GM19240 (cell line): ENCODE results near the gene FGF4.
"Not testable (repeated sequence)": the region's sequence is repeated elsewhere in the genome, so short reads cannot be mapped to it uniquely, and the experiment has no call there.

Source experiments
- DNase-seq: peaks from one replicate; pipeline ENCODE4 v3.0.0; 2011; ENCODE audit warnings: low spot score; ENCODE audit not compliant: insufficient read length

Gene FGF4

DNA sequence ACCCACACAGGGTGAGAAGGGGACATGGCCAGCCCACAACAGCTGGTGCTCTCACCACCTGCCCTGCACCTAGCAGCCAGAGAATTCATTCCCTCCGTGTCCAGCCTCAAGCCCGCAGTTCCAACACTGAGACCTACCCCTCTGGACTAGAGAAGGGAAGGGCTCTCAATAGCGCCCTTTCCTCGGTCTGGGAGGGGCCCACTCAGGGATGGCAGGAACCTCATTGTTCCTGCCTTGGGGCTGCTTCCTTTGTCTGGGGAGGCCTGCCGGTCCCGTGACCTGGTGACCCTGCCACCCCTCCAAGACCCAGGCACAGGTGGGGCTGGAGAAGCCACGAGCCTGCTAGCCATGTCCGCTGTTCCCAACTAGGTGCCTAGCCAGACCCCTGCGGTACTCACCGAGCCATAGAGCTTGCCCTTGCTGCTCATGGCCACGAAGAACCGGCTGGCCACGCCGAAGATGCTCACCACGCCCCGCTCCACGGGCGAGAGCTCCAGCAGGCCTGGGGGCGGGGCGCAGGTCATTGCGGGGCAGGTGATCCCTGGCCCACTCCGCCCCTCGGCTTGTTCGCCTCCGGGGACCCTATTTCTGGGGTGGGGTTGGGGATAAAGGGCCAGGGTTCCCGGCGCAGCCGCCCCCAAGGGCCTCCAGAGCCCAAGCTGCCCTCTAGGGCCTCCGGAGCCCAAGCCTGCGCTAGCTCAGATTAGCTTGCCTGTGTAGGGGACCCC lies 1.4 kb downstream of the FGF4 start:
- DNase-seq: no peak

GRCh38 chr11:69771466-69771865 lies 3.7 kb downstream of the FGF4 start:
- DNase-seq: no peak

DNA sequence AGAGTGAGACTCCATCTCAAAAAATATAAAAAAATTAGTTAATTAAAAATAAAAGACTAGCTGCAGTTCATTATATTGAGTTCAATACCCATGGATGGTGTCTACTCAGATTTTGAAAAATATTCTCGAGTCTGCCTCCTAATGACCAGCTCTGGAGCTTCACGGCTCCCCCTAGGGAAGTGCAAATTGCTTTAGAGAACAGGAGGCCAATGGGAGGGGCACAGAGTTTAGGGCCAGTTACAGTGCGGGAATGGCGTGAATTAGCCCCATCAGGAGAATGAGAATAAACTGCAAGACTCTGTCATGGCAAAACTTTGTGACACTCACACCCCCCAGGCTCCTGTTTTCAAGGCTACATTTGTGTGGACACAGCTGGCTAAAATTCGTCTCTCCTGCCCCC lies 4.6 kb downstream of the FGF4 start:
- no peak for DNase-seq

GRCh38 chr11:69765498-69765995 lies 9.6 kb downstream of the FGF4 start:
- no peak for DNase-seq

DNA sequence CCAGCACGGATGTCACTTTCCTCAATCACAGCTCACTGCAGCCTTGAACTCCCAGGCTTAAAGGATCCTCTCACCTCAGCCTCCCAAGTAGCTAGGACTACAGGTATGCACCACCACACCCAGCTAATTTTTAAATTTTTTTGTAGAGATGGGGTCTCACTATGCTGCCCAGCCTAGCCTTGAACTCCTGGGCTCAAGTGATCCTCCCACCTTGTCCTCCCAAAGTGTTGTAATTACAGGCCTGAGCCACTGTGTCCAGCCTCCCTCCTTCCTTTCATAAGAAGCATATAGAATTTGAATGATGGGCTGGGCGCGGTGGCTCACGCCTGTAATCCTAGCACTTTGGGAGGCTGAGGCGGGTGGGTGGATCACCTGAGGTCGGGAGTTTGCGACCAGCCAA lies 10.2 kb downstream of the FGF4 start:
- not testable (repeated sequence) for DNase-seq

DNA sequence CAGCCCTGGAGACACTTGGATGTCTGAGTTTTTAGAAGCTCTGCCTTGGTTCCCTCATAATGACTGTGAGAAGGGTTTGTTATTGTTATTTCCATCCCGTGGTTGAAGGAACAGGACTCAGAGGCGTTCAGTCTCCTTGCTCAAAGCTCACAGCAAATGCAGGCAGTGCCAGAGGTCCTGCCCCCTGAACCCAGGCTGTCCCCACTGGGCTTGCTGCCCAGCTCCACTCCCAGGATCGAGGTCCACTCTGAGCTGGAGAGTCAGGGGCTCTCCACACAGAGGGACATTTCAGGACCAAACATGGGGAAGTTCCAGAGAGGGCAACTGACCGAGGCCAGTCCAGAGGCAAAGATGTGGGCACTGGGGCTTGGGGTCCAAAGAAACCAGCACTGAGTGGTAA lies 14.8 kb downstream of the FGF4 start:
- DNase-seq: no peak

- DNase-seq: no peak
These were observed 22.3 kb downstream of the FGF4 start for GRCh38 chr11:69752890-69753289.

DNA sequence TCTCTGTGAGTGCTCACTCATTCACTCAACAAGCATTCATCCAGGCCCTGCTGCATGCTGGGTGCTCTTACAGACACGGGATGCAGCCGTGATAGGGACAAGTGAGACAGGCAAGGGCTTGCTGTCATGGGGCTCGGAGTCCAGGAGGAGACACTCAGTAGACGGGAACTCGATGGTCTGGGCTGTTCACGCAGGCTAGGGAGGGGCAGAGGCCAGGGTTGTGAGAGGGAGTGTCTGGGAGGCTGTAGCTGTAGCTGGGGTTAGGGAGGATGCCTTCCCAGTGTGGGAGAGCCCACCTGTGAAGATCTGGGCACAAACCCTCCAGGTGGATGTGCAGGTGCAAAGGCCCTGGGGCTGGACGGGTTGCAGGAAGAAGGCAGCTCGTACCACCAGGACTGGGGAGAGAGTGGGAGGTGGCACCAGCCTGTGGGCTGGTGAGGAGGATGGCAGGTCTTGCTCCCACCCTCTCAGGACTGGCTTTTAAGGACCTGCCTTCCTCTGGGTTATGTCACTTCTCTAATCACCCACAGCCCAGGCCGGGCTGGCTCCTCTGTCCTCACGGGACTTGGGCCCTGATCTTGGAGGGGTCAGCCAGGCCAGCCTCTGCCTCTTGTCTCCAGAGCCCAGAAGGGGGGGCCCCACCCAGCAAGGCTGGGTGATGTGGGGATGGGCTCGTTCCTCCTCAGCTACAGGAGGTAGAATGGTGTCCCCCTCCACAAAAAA lies 24.1 kb downstream of the FGF4 start:
- no peak for DNase-seq

DNA sequence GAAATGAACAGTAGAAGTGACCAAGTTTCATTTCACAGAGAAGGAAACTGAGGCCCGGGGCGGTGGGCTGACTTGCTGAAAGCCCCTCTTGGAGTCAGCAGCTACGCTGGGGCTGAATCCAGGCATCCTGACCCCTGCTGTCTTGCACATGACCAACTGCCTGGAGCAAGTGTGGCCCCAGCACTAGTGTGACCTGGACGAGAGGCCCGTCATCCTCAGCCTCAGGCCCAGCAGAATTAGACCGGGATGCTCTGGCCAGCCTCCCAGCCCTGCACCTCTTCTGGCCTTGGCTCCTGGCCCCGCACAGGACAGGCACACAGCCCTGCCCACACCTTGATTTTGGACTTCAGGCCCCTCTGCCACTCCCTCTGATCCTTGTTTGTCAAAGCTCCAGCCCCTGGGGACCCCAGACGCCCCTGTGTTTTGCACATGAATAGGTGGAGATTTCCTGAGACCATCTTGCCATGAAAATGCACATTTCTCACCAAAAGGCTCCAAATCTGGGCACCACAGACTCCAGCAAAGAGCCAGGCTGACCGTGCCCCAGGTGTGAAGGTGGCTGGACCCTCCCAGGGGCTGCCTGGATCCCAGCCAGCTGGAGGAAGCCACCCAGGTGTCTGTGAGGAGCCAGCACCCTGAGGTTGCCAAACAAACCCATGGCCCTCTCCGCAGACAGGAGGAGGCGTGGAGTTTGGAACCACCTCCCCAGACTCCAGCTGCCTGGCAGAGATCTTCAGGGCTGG lies 24.9 kb downstream of the FGF4 start:
- no peak for DNase-seq

- DNase-seq: no peak
These were observed 26.5 kb downstream of the FGF4 start for GRCh38 chr11:69748637-69749036.

GRCh38 chr11:69746752-69747742 lies 28.1 kb downstream of the FGF4 start:
- no peak for DNase-seq

DNA sequence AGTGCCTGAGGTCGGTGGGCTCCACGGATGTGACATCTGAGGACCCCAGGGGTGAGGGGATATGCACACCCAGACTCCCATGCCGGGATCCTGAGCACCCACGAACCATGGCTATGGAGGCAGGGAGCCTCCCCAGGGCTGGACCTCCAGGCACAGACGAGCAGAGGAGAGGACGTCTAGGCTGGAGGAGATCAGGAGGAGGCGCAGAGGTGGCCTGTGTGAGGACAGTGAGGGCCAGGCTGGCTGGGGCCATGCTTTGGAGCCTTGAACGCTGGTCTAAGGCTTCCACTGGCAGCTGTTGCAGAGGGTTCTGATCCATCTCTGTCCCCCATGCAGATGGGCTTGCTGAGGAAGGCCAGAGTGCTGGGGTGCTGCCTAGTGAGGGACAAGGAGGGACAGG lies 29.0 kb downstream of the FGF4 start:
- no peak for DNase-seq

DNA sequence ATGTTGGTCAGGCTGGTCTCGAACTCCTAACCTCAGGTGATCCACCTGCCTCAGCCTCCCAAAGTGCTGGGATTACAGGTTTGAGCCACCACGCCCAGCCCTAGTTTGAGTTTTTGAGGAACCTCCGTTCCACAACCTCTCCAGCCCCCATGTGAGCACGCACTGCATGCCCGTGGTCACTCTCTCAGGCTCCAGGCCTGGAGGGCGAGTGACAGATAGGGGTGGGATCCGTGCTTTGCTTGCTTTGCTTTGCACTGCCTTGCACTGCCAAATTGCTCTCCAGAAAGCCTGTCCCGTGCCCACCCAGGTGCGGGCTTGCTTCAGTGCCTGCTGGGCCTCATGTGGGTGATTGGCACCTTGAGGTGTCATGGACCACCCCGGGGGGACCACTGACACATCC lies 29.9 kb downstream of the FGF4 start:
- DNase-seq: no peak

DNA sequence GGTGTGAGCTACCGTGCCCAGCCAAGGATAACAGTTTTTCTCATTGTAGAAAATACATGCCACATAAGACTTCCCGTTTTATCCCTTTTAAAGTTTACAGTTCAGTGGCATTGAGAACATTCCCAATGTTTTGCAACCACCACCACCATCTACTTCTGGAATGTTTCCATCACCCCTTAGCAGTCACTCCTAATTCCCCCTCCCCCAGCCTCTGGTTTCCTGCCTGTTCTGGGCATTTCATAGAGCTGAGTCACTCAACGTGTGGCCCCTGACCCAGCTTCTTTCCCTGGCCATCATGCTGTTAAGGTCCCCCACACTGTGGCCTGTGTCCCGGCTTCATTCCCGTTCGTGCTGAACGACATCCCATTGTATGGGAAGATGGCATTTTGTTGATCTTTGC lies 30.7 kb downstream of the FGF4 start:
- no peak for DNase-seq

GRCh38 chr11:69734841-69735240 lies 40.3 kb downstream of the FGF4 start:
- no peak for DNase-seq

GRCh38 chr11:69734367-69734766 lies 40.8 kb downstream of the FGF4 start:
- DNase-seq: no peak

- no peak for DNase-seq
These were observed 42.2 kb downstream of the FGF4 start for GRCh38 chr11:69732910-69733309.

DNA sequence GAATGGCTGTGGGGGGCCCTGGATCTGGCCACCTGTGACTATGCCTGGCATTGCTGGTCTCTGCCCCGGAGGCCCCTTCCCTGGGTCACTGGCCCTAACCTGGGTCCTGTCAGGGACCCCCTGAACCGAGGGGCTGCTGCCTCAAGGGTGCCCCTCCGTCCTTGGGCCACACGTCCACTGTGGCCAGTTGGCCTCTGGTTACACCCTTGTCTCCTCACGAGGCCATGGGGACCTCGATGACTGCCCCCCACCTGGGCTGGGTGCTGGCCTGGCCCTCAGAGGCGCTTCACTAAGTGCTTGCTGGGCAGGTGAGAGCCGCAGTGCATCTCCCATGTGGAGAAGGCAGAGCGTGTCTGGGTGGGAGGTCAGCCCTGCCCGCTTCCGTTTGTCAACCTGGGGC lies 44.0 kb downstream of the FGF4 start:
- no peak for DNase-seq

- DNase-seq: no peak
These were observed 44.6 kb downstream of the FGF4 start for GRCh38 chr11:69730500-69730899.

DNA sequence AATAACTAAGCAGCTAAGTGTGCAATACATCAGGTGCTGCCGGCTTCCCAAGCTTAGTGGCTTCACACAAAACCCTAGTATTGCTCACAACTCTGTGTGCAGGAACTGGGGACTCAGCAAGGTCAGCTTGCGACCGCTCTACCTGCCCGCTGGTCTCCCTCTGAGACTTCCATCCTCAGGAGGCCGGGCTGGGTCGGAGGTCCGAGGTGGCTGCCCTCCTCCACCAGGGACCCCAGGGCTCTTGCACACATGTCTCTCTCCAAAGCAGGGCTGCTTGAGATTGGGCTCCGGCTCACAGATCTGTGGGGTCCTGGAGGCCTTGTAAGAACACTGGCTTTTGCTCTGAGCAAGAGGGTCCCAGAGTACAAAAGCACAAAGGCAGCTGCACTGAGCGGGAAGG lies 45.9 kb downstream of the FGF4 start:
- DNase-seq: no peak

- no peak for DNase-seq
These were observed 47.9 kb downstream of the FGF4 start for GRCh38 chr11:69727266-69727665.
